H9 (cell line): ENCODE measurements around the gene PAX1. TPM values are rescaled to one million over a fixed set of nuclear protein-coding genes. Genes with fewer than 3 reads are reported as not detected.
A peak's percentile ranks its signal among the peaks of the same experiment; 100 is the strongest.

Experiments
- DNase-seq: peaks from one replicate; pipeline ENCODE4 v3.0.0-alpha.2; 2017
- H2AFZ ChIP-seq: one replicate; pipeline ENCODE4 v1.6.1; 2013; ENCODE audit warnings: mild to moderate bottlenecking, low read length, control low read depth, moderate library complexity
- H2AK5ac ChIP-seq: 2 replicates; pipeline ENCODE4 v1.6.1; 2013; ENCODE audit warnings: low read length, control low read depth, mixed read lengths; ENCODE audit not compliant: insufficient read length
- H2BK120ac ChIP-seq: one replicate; pipeline ENCODE4 v1.6.1; 2013; ENCODE audit warnings: low read depth, mild to moderate bottlenecking, low read length, control low read depth, inconsistent platforms; ENCODE audit not compliant: poor library complexity, severe bottlenecking
- H2BK12ac ChIP-seq: 2 replicates; pipeline ENCODE4 v1.6.1; 2013; ENCODE audit warnings: low read length, control low read depth, mixed read lengths, low read depth; ENCODE audit not compliant: insufficient read length
- H2BK15ac ChIP-seq: 2 replicates; pipeline ENCODE4 v1.6.1; 2013; ENCODE audit warnings: low read depth, low read length, control low read depth
- H2BK20ac ChIP-seq: one replicate; pipeline ENCODE4 v1.6.1; 2013; ENCODE audit warnings: low read depth, mild to moderate bottlenecking, low read length, control low read depth, inconsistent platforms; ENCODE audit not compliant: poor library complexity, severe bottlenecking
- H2BK5ac ChIP-seq: 2 replicates; pipeline ENCODE4 v1.6.1; 2013; ENCODE audit warnings: low read length, control low read depth, mixed read lengths; ENCODE audit not compliant: insufficient read length
- H3K14ac ChIP-seq: 2 replicates; pipeline ENCODE4 v1.6.1; 2013; ENCODE audit warnings: low read length, control low read depth; ENCODE audit not compliant: insufficient read depth
- H3K18ac ChIP-seq: 2 replicates; pipeline ENCODE4 v1.6.1; 2013; ENCODE audit warnings: low read depth, mild to moderate bottlenecking, mixed read lengths, low read length, control low read depth; ENCODE audit not compliant: insufficient read length
- H3K23ac ChIP-seq: 2 replicates; pipeline ENCODE4 v1.6.1; 2013; ENCODE audit warnings: low read length, control low read depth, mixed read lengths, low read depth; ENCODE audit not compliant: insufficient read length
- H3K23me2 ChIP-seq: 2 replicates; pipeline ENCODE4 v1.6.1; 2013; ENCODE audit warnings: low read depth, mild to moderate bottlenecking, mixed read lengths, low read length, control low read depth; ENCODE audit not compliant: insufficient read length, poor library complexity, severe bottlenecking
- H3K27ac ChIP-seq: 2 replicates; pipeline ENCODE4 v1.5.1; 2013; ENCODE audit warnings: low read length, control low read depth, mixed read lengths, low read depth; ENCODE audit not compliant: insufficient read length
- H3K27me3 ChIP-seq: 2 replicates; pipeline ENCODE4 v1.6.1; 2013; ENCODE audit warnings: low read length, control low read depth, inconsistent platforms; ENCODE audit not compliant: insufficient read depth
- H3K4ac ChIP-seq: 2 replicates; pipeline ENCODE4 v1.6.1; 2013; ENCODE audit warnings: low read depth, mild to moderate bottlenecking, control low read depth, inconsistent platforms, low read length, moderate library complexity
- H3K4me1 ChIP-seq: 2 replicates; pipeline ENCODE4 v1.6.1; 2013; ENCODE audit warnings: low read length, control low read depth, inconsistent platforms; ENCODE audit not compliant: insufficient read depth
- H3K4me2 ChIP-seq: 2 replicates; pipeline ENCODE4 v1.6.1; 2013; ENCODE audit warnings: low read length, control low read depth, mixed read lengths; ENCODE audit not compliant: insufficient read length, insufficient read depth
- H3K56ac ChIP-seq: 2 replicates; pipeline ENCODE4 v1.6.1; 2013; ENCODE audit warnings: low read depth, mild to moderate bottlenecking, mixed read lengths, low read length, control low read depth; ENCODE audit not compliant: insufficient read length
- H3K79me1 ChIP-seq: 2 replicates; pipeline ENCODE4 v1.6.1; 2013; ENCODE audit warnings: low read depth, mild to moderate bottlenecking, moderate library complexity, low read length, control low read depth, inconsistent platforms; ENCODE audit not compliant: insufficient read depth, poor library complexity, severe bottlenecking
- H3K79me2 ChIP-seq: 2 replicates; pipeline ENCODE4 v1.6.1; 2013; ENCODE audit warnings: low read length, control low read depth, inconsistent platforms; ENCODE audit not compliant: insufficient read depth
- H3K9ac ChIP-seq: 2 replicates; pipeline ENCODE4 v1.6.1; 2013; ENCODE audit warnings: low read length, control low read depth, mixed read lengths; ENCODE audit not compliant: insufficient read length; ENCODE audit errors: extremely low read depth
- H3K9me3 ChIP-seq: one replicate; pipeline ENCODE4 v1.6.1; 2013; ENCODE audit warnings: low read depth, low read length, inconsistent platforms; ENCODE audit not compliant: control insufficient read depth
- H3T11ph ChIP-seq: one replicate; pipeline ENCODE4 v1.6.1; 2013; ENCODE audit warnings: mild to moderate bottlenecking, low read length, control low read depth, inconsistent platforms
- H4K20me1 ChIP-seq: one replicate; pipeline ENCODE4 v1.6.1; 2013; ENCODE audit not compliant: control insufficient read depth, insufficient read length, insufficient read depth
- H4K5ac ChIP-seq: 2 replicates; pipeline ENCODE4 v1.6.1; 2013; ENCODE audit warnings: low read depth, mild to moderate bottlenecking, mixed read lengths, low read length, control low read depth; ENCODE audit not compliant: insufficient read length
- H4K8ac ChIP-seq: replicated peaks from 2 replicates; pipeline ENCODE4 v1.6.1; 2013; ENCODE audit warnings: low read length, control low read depth, mixed read lengths, low read depth; ENCODE audit not compliant: insufficient read length
- H4K91ac ChIP-seq: 2 replicates; pipeline ENCODE4 v1.6.1; 2013; ENCODE audit warnings: low read depth, mild to moderate bottlenecking, moderate library complexity, mixed read lengths, low read length, control low read depth; ENCODE audit not compliant: insufficient read length
- H3K27ac Mint-ChIP-seq, 3 experiments: 2 replicates in 2 of 3; 3 replicates in 1 of 3; pipeline ENCODE4 v1.8.0; 2020 to 2021; ENCODE audit warnings: mixed read lengths in 3 of 3, mild to moderate bottlenecking in 1 of 3, moderate library complexity in 1 of 3
- H3K27me3 Mint-ChIP-seq: 2 replicates; pipeline ENCODE4 v1.8.0; 2021; ENCODE audit warnings: low read depth, mild to moderate bottlenecking, moderate library complexity, mixed read lengths
- H3K36me3 Mint-ChIP-seq, 3 experiments: 2 replicates in 2 of 3; 3 replicates in 1 of 3; pipeline ENCODE4 v1.8.0; 2020 to 2021; ENCODE audit warnings: low read depth in 3 of 3, mixed read lengths in 3 of 3; ENCODE audit not compliant: insufficient read depth in 1 of 3
- H3K4me1 Mint-ChIP-seq, 2 experiments: 2 replicates each; pipeline ENCODE4 v1.8.0; 2020; ENCODE audit warnings: mixed read lengths in 2 of 2
- H3K4me3 Mint-ChIP-seq, 2 experiments: 2 replicates in 1 of 2; 3 replicates in 1 of 2; pipeline ENCODE4 v1.8.0; 2020 to 2021; ENCODE audit warnings: mild to moderate bottlenecking in 2 of 2, mixed read lengths in 2 of 2, moderate library complexity in 1 of 2
- H3K9me3 Mint-ChIP-seq, 2 experiments: 2 replicates in 1 of 2; 3 replicates in 1 of 2; pipeline ENCODE4 v1.8.0; 2020; ENCODE audit warnings: mild to moderate bottlenecking in 2 of 2, mixed read lengths in 2 of 2, moderate library complexity in 1 of 2
- CTCF ChIP-seq: fragments of 200-600 bp; sonication (generic); conservative IDR thresholded peaks from 3 replicates; pipeline ENCODE4 v1.8.0; 2021; ENCODE audit warnings: antibody characterized with exemption, mild to moderate bottlenecking
- WGBS: extraction: QIAGEN DNeasy Blood & Tissue Kit; methylation state at CpG from one replicate; pipeline ENCODE4 v1.1.7; 2013; ENCODE audit warnings: missing lambda C conversion rate, low lambda C conversion rate, mixed read lengths; ENCODE audit not compliant: insufficient read length; ENCODE audit errors: extremely low coverage; 5-methylcytosine and 5-hydroxymethylcytosine counted together
- total RNA-seq: library from RNA; stranded (reverse); gene quantifications from 2 replicates; pipeline ENCODE4 v1.2.1, GENCODE V29; 2021

PAX1 gene
- total RNA-seq, 1 experiment from 2014 or later = not detected

GRCh38 chr20:21693322-21693721 is 12.1 kb upstream of the PAX1 start:
- WGBS = no CpG with 5 or more reads among the region's 8 CpGs
- Histone ChIP-seq H4K5ac (no peak overlapping the region), H3K23me2 (no peaks in the 10 kb centered on the region), H3K4me2 (no peak overlapping the region), H2BK15ac (no peak overlapping the region), H3T11ph (no peak overlapping the region), H3K23ac (no peak overlapping the region), H4K8ac (no peak overlapping the region), H3K18ac (no peak overlapping the region), H3K79me2 (no peaks in the 10 kb centered on the region), H3K27ac (no peak overlapping the region), H3K4me1 (no peaks in the 10 kb centered on the region), H2BK5ac (no peak overlapping the region), H2BK120ac (no peak overlapping the region), H4K91ac (no peak overlapping the region), H3K14ac (no peak overlapping the region), H3K56ac (no peak overlapping the region), H3K4ac (no peak overlapping the region), H2BK20ac (no peak overlapping the region), H3K9me3 (no peaks in the 10 kb centered on the region), H2AFZ (no peak overlapping the region), H3K9ac (no peak overlapping the region), H2BK12ac (no peak overlapping the region), H3K27me3 (peaks cover 17% of the 10 kb centered on the region), H3K79me1 (no peaks in the 10 kb centered on the region), H2AK5ac (no peak overlapping the region), H4K20me1 (no peaks in the 10 kb centered on the region)
- Mint-ChIP-seq H3K9me3 (no peaks in the 10 kb centered on the region), H3K4me3 (no peak overlapping the region), H3K27me3 (peaks cover 69% of the 10 kb centered on the region), H3K27ac (no peak overlapping the region), H3K4me1 (peaks cover 4% of the 10 kb centered on the region in 2 experiments; a peak in 3 of 4 replicates), H3K36me3 (no peaks in the 10 kb centered on the region)
- TF ChIP-seq CTCF = peak; percentile 86
- peak; percentile 73 for DNase-seq
